ENCODE data around the gene STIM2. TPM values are rescaled to one million over a fixed set of nuclear protein-coding genes. Genes with fewer than 3 reads are reported as not detected.

The STIM2 gene
- total RNA-seq, 2 donors from 2014 or later, result 20.7 to 30.3 TPM

- Histone ChIP-seq H3K9me3 (no peaks in the 10 kb centered on the region), H3K9ac (ENCODE audit: low read depth in 2 of 2, low read length in 2 of 2) (no peak overlapping the region), H3K4me1 (no peaks in the 10 kb centered on the region), H3K4me3 (no peak overlapping the region), H3K27ac (no peak overlapping the region), H3K27me3 (no peaks in the 10 kb centered on the region), H3K36me3 (no peaks in the 10 kb centered on the region)
- no peak for DNase-seq
- intact Hi-C loops (cut with DNase I), result no loop called here
- TF ChIP-seq, protein P1, sequence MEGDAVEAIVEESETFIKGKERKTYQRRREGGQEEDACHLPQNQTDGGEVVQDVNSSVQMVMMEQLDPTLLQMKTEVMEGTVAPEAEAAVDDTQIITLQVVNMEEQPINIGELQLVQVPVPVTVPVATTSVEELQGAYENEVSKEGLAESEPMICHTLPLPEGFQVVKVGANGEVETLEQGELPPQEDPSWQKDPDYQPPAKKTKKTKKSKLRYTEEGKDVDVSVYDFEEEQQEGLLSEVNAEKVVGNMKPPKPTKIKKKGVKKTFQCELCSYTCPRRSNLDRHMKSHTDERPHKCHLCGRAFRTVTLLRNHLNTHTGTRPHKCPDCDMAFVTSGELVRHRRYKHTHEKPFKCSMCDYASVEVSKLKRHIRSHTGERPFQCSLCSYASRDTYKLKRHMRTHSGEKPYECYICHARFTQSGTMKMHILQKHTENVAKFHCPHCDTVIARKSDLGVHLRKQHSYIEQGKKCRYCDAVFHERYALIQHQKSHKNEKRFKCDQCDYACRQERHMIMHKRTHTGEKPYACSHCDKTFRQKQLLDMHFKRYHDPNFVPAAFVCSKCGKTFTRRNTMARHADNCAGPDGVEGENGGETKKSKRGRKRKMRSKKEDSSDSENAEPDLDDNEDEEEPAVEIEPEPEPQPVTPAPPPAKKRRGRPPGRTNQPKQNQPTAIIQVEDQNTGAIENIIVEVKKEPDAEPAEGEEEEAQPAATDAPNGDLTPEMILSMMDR (IDR thresholded peaks at IDR 0.05), result no peak
Measured at GRCh38 chr4:26870576-26871262, 10.1 kb downstream of the STIM2 start.

DNA sequence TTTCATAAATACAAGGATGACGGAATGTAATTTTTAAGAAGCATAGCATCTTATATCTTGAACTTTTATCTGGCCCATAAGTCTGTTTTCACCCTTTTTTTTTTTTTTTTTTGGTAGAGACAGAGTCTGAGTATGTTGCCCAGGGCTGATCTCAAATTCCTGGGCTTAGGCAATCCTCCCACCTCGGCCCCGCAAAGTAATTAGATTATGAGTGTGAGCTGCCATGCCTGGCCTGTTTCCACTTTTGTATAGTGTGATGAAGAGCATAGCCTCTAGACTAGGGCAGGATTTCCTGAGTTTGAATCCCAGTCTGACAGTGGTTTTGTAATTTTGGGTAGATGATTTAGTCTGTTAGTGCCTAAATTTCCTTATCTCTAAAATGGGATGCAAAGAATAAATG is 11.0 kb downstream of the STIM2 start:
- TF ChIP-seq, protein P1 (IDR thresholded peaks at IDR 0.05), result no peak
- H3K9me3 ChIP-seq, result no peaks in the 10 kb centered on the region
- intact Hi-C loops (cut with DNase I), result no loop called here

DNA sequence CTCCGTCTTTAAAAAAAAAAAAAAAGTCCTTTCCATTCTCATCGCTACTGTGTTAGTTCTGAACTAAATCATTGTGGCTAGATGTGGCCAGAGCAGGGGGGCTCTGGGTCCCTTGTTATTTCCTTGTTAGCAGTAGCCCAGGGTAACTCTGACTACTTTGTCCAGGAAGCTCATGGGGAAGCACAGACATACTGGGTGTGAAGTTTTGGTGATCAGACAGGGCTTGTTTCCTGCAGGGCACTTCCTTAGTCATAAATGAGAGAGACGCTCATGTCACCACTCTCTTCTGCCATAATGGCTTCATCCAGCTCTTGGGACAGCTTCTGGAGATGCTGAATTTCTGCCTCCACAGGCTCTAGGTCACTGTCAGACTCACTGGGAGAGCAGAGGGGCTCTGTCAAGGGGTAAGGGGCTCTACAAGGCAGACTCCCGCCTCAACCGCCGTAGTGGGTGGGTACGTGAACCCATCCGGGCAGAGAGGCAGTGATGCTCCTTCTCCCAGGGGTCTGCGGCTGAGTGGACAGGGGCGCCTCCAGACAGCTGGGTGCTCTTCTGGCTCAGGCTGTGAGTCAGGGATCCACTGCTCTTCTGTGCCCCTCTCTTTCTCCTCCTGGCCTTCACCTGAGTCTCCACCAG is 12.9 kb downstream of the STIM2 start:
- no peak overlapping the region for H3K27ac ChIP-seq
- TF ChIP-seq, protein P1 (IDR thresholded peaks at IDR 0.05), result no peak
- H3K4me3 ChIP-seq, result no peak overlapping the region
- intact Hi-C loops (cut with DNase I), result no loop called here
- H3K27me3 ChIP-seq, result no peaks in the 10 kb centered on the region
- H3K9me3 ChIP-seq, result no peaks in the 10 kb centered on the region
- no peak for DNase-seq
- no peaks in the 10 kb centered on the region for H3K36me3 ChIP-seq
- H3K9ac ChIP-seq (ENCODE audit: low read depth in 2 of 2, low read length in 2 of 2), result no peak overlapping the region
- H3K4me1 ChIP-seq, result no peaks in the 10 kb centered on the region

More for the DNA sequence above, 11.0 kb downstream of the STIM2 start:
- H3K4me3 ChIP-seq, result no peak overlapping the region
- no peak overlapping the region for H3K27ac ChIP-seq
- no peaks in the 10 kb centered on the region for H3K36me3 ChIP-seq
- H3K27me3 ChIP-seq, result no peaks in the 10 kb centered on the region
- no peaks in the 10 kb centered on the region for H3K4me1 ChIP-seq
- no peak overlapping the region for H3K9ac ChIP-seq (ENCODE audit: low read depth in 2 of 2, low read length in 2 of 2)
- DNase-seq, result no peak

DNA sequence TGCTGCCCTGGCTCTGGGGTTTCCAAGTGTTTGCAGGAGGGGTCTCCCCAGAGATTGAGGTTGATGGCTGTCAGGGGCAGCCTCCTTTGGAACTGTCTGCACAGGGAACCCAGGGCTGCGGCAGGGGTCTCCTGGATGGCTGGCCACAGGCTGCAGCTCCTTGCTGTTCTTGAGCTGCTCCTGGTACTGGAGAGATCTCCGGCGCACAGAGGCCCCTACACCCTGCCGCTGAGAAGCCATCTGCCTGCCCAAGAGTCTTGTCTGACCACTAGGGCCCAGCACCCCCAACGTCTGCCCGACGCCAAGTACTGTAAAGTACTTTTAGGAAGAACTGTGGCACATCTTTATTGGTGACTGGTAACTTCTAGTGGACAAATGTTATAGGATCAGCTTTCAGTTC is 13.5 kb downstream of the STIM2 start:
- intact Hi-C loops (cut with DNase I), result no loop called here
- DNase-seq, result no peak
- no peaks in the 10 kb centered on the region for H3K4me1 ChIP-seq
- TF ChIP-seq, protein P1 (IDR thresholded peaks at IDR 0.05), result no peak
- H3K4me3 ChIP-seq, result no peak overlapping the region
- no peak overlapping the region for H3K9ac ChIP-seq (ENCODE audit: low read depth in 2 of 2, low read length in 2 of 2)
- no peaks in the 10 kb centered on the region for H3K9me3 ChIP-seq
- no peaks in the 10 kb centered on the region for H3K27me3 ChIP-seq
- H3K36me3 ChIP-seq, result no peaks in the 10 kb centered on the region
- H3K27ac ChIP-seq, result no peak overlapping the region

GRCh38 chr4:26877406-26877805 is 16.8 kb downstream of the STIM2 start:
- Histone ChIP-seq H3K9me3 (no peaks in the 10 kb centered on the region), H3K4me1 (no peaks in the 10 kb centered on the region), H3K9ac (ENCODE audit: low read depth in 2 of 2, low read length in 2 of 2) (no peak overlapping the region), H3K27me3 (no peaks in the 10 kb centered on the region), H3K4me3 (no peak overlapping the region), H3K36me3 (no peaks in the 10 kb centered on the region), H3K27ac (no peak overlapping the region)
- TF ChIP-seq, protein P1 (IDR thresholded peaks at IDR 0.05), result no peak
- intact Hi-C loops (cut with DNase I), result no loop called here
- DNase-seq, result no peak

Data from colonic mucosa (tissue), 4 donors.